Stimulated activated naive CD4-positive, alpha-beta T cell treated with Interleukin-2 at 50 U/mL for 16 hours (primary cell): Measurements from ENCODE around the gene TNFRSF4.
"Not testable (repeated sequence)": the region's sequence is repeated elsewhere in the genome, so short reads cannot be mapped to it uniquely, and the experiment has no call there.

Experiments
- DNase-seq: peaks from one replicate; lab custom pipeline; 2025; lab: John Stamatoyannopoulos, UW

The TNFRSF4 gene

DNA sequence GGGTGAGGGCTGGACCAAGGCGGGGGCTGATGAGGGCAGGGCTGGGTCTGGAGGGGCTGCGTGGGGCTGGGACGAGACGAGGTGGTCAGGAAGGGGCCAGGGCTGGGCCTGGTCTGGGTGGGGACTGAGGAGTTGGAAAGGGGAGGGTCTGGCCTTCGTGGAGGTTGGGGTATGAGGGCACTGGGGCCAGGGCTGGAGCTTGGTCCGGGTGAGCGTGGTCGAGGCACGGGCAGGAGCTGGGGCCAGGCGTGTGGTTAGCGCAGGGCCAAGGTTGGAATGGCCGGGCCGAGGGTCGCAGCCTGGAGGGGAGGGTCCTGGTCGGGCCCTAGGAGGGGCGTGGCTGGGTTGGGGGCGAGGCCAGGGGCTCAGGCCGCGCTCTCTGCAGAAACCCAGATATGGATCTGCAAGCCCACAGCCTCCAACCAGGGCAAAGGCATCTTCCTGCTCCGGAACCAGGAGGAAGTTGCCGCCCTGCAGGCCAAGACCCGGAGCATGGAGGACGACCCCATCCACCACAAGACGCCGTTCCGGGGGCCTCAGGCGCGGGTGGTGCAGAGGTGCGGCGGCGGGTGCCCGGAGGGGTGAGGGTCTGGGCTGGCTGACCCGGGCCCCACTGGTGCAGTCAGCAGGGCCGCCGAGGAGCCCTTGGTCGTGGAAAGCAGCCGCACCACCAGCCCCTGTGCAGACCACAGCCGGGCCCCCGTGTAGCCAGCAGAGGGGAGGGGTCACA is 31.3 kb downstream of the TNFRSF4 start:
- DNase-seq, result no peak

DNA sequence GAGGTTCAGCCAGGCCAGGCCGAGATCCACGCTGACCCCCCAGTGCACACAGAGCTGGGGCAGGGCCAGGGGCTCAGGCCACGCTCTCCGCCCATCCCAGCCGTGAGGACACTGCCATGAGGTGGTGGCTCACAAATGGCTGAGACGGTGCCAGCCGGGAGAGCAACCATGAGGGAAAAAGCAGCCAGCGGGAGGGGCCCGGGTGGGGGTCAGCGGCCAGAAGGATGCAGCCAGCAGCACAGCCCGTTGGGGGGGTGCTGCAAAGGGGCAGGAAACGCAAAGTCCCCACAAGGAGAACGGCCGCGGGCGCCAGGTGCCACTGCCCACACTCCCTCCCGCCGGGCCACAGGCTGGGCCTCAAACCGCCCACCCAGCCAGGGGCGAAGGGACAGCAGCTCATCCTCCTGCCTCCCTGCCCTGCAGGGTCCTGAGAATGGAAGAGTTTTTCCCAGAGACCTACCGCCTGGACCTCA is 32.0 kb downstream of the TNFRSF4 start:
- DNase-seq, result no peak

DNA sequence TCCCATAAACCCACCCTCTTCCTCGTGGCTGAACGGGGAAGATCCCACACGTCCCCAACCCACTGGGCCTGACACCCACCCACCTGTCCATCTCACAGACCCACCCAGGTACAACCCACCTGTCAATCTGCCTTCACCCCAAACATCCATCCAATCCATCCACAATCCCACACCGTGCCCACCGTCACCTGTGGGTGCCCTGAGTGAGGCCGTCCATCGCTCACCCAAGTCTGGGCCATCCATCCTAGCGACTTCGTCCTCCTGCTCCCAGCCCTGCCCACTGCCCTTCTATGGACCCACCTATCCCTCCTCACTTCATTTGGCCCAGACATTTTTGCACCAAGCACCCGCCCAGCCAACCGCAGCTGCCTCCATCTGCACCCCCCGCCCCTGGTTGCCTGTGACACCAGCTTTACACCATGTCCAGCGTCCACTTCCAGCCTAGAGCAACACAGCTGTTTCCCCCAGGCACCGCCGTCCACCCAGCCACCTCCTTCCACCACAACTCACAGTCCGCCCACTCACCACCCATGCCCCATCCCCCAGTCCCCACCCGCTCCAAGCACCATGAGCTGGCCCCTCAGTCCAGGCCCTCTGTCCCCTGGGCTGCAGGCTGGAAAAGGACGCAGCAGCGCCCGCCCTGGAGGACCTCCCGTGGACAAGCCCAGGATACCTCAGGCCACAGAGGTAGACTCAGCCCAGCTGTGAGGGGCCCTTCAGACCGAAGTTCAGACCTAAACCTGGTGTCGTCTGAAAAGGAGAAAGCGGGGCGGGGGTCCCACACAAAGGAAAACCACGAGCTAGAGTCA is 32.6 kb downstream of the TNFRSF4 start:
- no peak for DNase-seq

DNA sequence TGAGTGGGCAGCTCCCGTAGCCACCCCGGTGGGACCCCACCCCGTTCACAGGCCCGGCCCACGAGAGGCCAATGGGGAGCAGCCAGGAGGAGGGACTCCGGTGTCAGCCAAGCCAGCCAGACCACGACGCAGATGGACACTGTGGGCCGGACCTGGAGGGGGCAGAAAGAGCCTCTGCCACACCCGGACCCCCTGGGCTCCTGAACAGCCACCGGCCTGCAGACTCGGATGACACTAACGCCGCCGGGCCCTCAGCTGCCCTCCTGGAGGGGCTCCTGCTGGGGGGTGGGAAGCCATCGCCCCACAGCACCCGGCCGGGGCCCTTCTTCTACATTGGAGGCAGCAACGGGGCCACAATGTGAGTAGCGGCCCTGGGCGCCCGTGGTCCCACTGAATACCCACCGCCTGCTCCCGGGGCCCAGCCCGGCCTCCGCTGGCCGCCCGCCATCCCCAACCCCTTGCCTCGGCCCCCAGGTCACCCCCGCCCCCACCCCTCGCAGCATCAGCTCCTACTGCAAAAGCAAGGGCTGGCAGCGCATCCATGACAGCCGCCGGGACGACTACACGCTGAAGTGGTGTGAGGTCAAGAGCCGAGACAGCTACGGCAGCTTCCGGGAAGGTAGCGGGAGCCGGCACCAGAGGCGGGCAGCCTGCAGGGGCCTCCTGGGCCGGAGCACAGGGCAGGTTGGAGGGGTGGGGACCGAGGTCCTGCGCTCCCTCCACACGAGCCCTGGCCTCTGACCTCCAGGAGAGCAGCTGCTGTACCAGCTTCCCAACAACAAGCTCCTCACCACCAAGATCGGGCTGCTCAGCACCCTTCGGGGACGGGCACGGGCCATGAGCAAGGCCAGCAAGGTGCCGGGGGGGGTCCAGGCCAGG is 33.7 kb downstream of the TNFRSF4 start:
- no peak for DNase-seq

DNA sequence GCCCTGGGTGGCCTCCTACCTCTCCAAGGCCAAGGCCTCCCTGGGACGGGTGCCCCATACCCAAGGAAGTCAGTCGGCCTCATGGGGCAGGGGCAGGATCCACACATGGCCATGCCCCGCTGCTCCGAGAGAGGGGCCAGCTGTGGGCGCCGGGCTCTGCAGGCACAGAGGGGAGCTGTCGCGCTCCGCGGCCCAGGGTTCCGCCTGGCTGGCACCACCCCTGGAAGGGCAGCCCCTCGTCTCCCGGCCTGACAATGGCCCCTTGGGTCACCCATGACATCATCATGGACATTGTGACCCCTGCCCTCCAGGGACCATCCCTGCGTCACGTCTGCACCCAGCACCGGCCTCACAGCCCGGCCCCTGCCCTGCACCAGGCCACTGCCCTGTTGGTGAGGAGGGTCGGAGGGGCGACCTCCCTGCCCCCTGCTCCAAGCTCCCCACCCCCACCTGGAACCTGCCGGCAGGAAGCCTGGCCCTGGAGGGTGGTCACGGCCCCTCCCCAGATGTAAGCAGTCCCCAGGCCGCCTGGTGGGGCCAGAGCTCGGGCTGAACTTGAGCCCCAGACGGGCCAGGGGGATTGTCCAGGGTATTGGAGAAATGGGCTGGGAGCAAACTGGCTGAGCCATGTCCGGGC is 34.5 kb downstream of the TNFRSF4 start:
- no peak for DNase-seq

DNA sequence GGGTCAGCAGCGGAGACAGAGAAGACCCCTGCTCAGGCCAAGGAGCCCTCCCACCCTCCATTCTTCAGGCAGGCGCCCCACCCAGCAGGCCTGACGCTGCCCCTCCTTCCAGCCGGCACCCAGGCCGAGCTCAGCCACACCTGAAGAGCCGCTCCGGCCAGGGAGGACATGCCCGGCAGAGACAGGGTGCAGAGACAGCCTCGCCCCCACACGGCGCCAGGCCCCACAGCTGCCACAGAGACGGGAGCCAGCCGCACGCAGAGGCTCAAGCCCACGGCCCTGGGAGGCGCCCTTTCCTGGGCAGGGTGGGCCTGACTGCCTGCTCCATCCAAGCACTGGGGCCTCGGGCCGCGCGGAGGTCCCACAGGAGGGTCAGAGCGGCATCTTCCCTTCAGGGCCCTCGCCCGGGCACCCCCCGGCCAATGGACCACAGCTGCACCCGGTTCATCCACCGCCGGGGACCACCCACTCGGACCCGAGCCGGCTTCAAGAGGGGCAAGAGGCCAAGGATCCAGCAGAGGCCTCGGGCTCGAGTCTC is 35.1 kb downstream of the TNFRSF4 start:
- no peak for DNase-seq

DNA sequence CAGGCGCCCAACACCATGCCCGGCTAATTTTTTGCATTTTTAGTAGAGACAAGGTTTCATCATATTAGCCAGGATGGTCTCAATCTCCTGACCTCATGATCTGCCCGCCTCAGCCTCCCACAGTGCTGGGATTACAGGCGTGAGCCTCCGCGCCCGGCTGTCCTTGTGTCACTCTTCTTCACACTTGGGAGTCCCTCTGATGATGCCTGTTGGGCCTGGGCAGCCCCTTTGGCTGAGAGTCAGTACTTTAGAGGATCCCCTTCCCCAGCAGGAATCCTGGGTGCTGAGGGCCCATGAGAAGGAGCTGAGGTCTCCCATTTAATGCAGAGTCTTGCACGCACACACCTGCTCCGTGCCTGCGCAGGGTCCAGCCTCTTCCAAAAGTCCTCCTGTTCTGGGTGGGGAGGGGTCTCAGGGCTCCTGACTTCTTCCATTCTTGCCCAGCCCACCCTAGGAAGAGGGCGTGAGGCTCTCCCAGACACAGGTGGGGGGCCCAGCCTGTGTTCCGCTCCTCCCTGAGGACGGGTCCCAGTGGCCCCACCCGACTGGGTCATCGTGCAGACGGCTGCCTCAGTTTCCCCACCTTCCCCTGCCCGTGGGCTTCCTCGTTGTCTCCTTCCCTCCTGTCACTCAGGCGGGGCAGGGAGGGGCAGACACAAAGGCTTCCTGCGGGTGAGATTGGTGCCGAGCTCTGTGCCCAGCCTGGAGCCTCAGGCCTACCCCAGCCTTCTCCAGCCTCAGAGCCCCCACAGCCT is 36.3 kb downstream of the TNFRSF4 start:
- DNase-seq, result no peak

DNA sequence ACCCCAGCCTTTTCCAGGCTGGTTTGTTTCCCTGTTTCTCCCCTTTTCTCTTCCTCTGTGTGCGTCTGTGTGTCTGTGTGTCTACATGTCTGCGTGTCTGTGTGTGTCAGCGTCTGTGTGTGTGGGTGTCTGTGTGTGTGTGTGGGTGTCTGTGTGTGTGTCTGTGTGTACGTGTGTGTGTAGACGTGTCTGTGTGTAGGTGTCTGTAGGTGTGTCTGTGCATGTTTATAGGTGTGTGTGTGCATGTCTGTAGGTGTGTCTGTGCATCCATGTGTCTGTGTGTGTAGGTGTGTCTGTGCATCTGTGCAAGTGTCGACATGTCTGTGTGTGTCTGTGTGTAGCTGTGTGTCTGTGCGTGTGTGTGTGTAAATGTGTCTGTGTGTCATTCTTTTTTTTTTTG is 37.0 kb downstream of the TNFRSF4 start:
- no peak for DNase-seq

DNA sequence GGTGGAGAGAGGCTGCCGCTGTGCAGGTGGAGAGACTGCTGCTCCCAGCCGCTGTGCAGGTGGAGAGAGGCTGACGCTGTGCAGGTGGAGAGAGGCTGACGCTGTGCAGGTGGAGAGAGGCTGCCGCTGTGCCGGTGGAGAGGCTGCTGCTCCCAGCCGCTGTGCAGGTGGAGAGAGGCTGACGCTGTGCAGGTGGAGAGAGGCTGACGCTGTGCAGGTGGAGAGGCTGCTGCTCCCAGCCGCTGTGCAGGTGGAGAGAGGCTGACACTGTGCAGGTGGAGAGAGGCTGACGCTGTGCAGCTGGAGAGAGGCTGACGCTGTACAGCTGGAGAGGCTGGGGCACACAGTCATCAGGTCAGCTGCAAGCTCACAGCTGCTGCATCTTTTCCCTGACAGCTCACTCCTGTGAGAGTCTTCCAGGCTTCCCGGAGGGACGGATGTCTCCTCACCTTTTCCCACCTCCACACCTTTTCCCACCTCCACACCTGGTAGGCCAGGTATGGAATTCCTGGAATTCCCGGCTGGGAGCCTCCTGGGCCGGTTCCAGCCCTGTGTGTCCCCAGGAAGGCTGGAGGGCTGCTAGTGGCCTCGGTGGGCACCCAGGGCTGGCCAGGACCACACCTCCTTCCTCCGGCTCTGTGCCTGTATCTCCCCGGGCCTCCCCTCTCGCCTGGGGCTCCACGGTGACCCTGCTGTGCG is 37.7 kb downstream of the TNFRSF4 start:
- DNase-seq, result not testable (repeated sequence)

DNA sequence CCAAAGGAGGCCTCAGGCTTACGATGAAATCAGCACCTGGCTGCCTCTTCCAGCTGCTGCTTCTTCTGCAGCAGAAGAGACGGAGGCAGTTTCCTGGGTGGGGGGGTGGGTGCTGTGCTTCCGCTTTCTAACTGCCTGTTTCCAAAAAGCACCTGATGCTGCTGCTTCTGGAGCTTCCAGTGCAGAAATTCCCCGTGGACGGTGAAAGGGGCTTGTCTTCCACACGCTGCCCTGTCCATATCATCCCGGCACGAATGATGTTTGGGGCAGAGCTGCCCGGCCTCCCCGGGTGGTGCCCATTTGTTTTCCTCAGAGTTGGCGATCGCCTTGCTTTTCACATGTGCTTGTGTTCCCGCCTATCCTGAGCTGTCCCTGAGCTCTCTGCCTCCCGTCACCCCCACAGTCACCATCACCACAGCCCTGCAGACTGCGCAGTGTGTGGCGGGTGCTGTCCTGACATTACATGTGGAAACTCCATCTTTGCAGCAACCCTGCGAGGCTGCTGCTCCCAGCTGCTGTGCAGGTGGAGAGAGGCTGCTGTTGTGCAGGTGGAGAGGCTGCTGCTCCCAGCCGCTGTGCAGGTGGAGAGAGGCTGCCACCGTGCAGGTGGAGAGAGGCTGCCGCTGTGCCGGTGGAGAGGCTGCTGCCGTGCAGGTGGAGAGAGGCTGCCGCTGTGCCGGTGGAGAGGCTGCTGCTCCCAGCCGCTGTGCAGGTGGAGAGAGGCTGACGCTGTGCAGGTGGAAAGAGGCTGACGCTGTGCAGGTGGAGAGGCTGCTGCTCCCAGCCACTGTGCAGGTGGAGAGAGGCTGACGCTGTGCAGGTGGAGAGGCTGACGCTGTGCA is 38.5 kb downstream of the TNFRSF4 start:
- no peak for DNase-seq

DNA sequence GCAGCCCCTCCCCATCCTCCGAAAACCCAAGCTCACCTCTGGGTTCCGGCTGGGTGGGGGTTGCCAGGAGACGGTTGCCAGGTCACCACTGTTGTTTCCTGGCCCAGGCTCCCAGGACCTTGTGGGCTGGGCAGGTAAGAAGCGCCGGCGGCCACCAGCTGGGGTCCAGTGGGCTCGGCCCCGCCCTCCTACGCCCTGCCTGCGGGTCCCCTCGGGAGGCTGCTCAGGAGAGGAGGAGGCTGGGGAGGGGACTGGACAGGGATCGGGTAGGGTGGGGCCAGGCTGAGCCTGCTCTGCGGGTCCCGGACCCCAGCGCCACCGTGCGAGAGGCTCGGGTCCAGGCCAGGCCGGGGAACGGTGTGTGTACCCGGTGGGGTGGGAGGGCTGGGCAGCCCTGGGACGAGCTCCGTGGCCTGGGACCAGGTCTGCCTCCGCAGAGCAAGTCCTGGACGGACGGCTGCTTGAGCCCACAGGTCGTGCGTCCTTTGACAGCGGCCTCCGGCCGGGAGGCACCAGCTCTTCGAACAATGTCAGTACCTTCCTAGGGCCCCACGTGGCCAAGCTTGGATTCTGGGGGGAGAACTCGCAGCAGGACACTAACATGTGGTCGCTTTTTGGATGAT is 40.0 kb downstream of the TNFRSF4 start, which contains the start of gene TTLL10:
Gene TTLL10 (plus strand): TSS at position 88 of the 623 bp plus-strand sequence. CDS start 5,336 bp downstream, outside the sequence.
- peak; percentile 19 for DNase-seq

DNA sequence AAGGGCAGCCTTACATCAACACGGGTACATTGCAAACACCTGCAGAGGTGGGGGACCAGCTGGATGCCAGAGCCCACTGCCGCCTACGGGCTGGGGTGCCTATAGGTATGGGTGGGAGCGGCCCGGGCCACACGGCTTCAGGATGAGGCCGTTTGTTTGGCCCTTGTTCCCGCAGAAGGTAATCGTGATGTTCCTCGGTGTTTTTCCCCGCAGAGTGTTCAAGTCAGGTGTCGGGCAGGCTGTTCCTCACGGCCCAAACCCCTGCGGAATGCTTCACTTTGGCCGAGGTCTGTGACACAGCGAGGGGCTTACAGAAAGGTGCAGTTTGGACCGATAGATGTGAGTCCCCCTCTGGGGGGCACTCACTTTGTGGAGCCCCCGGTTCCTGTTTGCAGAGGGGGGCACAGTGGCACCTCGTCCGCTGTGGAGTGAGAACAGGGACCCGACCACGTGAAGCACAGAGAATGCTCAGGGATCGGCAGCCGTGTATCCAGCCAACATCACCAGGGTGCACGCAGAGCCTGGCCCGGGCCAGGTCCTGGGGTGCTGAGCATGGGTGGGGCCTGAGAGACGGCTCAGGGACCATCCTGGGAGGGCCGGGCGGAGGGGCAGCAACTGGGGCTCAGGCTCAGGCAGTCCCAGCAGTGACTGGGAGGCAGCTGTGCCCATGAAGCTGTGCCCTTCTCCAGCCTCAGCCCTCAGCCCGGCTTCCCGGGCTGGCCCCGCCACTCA is 40.7 kb downstream of the TNFRSF4 start:
- DNase-seq, result no peak

DNA sequence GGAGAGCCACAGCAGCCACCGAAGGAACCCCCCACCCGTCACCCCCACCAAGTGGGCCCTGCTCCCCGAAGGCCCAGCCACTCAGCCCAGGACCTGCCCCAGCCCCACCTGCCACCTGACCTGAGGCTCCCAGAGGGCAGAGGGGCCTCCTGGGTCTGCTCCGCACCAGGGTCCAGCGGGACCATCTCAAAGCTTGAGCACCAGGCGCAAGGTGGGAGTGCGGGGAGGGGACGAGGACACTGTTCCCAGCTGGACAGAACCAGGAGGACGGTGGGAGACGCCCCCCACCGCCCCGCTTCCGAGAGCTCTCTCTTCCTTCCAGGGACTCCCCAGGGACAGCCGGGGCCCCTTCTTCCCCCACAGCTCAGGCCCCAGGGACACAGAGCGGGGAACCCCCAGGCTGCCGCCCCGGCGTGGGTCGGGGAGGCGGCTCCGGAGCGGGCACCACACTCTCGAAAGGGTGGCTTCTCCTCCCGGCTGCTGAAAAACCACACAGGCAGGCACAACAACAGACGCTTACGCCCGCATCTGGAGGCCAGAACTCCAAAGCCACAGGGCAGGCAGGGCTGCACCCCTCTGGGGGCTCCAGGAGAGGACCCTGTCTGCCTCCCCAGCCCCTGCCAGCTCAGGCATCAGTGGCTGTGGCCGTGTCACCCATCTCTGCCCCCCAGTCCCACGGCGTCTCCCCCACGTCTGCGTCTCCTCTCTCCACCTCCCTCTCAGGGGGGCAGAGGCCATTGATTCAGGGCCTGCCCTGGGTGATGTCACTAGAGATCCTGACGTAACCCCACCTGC is 42.2 kb downstream of the TNFRSF4 start:
- peak; percentile 9 for DNase-seq

DNA sequence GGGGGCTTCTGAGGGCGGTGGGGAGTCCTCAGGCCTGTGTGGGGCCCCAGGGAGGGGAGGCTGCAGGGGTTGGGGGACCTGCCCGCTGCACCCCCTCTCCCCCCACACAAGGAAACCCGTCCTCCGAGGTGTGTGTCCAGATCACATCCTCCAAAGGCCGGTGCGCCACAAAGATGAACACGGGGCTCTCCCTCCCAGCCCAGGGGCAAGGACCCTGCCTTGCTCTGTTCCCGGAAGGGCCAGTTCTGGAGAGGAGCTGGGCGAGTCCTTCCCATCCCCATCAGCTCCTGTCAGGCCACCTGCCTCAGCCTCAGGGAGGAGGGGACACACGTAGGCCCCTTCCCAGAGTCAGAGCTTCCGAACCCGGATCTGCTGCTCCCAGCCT is 42.8 kb downstream of the TNFRSF4 start:
- no peak for DNase-seq

DNA sequence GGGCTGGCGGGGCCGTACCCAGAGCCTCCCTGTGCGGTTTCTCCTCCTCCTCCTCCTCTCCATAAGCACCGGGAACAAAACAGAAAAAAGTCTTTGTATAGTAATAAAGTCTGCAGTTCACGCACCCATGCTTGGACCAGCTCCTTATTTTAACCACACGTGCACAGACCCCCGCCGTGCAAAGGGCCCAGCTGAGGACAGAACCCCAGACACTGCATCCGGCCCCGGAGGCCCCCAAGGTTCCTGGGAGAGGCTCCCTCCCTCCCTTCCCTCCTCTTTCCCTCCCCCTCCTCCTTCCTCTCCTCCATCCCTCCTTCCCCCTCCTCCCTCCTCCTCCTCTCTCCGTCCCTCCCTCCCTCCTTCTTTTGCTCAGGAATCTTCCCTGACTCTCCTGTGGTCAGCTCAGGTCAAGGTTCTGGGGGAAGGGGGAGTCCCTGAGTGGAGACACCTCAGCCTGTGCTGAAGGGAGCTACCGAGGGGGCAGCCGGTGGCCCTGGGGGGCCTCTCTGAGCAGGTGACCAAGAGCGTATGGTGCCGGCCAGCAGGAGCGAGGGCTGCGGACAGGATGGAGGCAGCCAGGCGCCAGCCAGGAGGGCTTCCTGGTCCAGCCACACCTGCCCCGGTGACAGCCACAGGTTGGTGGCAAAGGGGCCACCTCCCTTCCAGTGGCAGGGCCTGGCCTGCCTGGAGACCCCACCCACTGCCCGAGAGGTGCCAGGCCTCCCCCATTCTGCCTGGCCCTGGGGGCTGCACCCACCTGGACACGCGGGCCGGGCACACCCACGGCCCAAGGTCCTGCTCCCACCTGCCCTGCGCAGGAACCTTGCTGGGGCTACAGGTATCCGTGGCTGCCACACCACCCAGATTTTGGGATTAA is 43.5 kb downstream of the TNFRSF4 start:
- DNase-seq, result no peak
